ENCODE measurements around the gene KDM7A.

Gene KDM7A

GRCh38 chr7:140142031-140142430 is 34.8 kb downstream of the KDM7A start:
- DNase-seq (no peak), ATAC-seq (ENCODE audit: insufficient read depth, low read depth) (no peak)
- H3K79me2 ChIP-seq (ENCODE audit: insufficient read depth, low read length), result no peaks in the 10 kb centered on the region; the same call in 1 of the 2 replicates
- no peaks in the 10 kb centered on the region for H3K36me3 ChIP-seq (ENCODE audit: insufficient read depth, low read length)
- no peak overlapping the region for H3K4me2 ChIP-seq (ENCODE audit: insufficient read depth, low read length)
- H3K27me3 ChIP-seq (ENCODE audit: insufficient read depth, low read length, poor library complexity), result no peaks in the 10 kb centered on the region
- no peak overlapping the region for H2AFZ ChIP-seq (ENCODE audit: low read depth, low read length)
- no peak overlapping the region for H3K9ac ChIP-seq (ENCODE audit: low read depth, low read length)
- no peaks in the 10 kb centered on the region; the same call in 1 of the 2 replicates for H4K20me1 ChIP-seq (ENCODE audit: insufficient read depth, low read length)
- no peak overlapping the region for H3K4me3 ChIP-seq (ENCODE audit: low read depth in 1 of 2, low read length in 2 of 2)
- no peaks in the 10 kb centered on the region for H3K4me1 ChIP-seq (ENCODE audit: insufficient read depth, low read length)
- TF ChIP-seq, protein P1, sequence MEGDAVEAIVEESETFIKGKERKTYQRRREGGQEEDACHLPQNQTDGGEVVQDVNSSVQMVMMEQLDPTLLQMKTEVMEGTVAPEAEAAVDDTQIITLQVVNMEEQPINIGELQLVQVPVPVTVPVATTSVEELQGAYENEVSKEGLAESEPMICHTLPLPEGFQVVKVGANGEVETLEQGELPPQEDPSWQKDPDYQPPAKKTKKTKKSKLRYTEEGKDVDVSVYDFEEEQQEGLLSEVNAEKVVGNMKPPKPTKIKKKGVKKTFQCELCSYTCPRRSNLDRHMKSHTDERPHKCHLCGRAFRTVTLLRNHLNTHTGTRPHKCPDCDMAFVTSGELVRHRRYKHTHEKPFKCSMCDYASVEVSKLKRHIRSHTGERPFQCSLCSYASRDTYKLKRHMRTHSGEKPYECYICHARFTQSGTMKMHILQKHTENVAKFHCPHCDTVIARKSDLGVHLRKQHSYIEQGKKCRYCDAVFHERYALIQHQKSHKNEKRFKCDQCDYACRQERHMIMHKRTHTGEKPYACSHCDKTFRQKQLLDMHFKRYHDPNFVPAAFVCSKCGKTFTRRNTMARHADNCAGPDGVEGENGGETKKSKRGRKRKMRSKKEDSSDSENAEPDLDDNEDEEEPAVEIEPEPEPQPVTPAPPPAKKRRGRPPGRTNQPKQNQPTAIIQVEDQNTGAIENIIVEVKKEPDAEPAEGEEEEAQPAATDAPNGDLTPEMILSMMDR (IDR thresholded peaks at IDR 0.05; ENCODE audit: borderline replicate concordance, extremely low read depth, low read length, poor library complexity, severe bottlenecking), result no peak
- no peak for TF ChIP-seq EZH2 (IDR thresholded peaks at IDR 0.05; ENCODE audit: borderline replicate concordance, low read depth, low read length, severe bottlenecking)
- no peak overlapping the region for H3K27ac ChIP-seq (ENCODE audit: low read length)
- no peaks in the 10 kb centered on the region for H3K9me3 ChIP-seq (ENCODE audit: insufficient read depth, low read length, severe bottlenecking)

GRCh38 chr7:140141256-140141655 is 35.5 kb downstream of the KDM7A start:
- Histone ChIP-seq H3K4me1 (ENCODE audit: insufficient read depth, low read length) (no peaks in the 10 kb centered on the region), H3K9me3 (ENCODE audit: insufficient read depth, low read length, severe bottlenecking) (no peaks in the 10 kb centered on the region), H2AFZ (ENCODE audit: low read depth, low read length) (no peak overlapping the region), H3K79me2 (ENCODE audit: insufficient read depth, low read length) (no peaks in the 10 kb centered on the region; the same call in 1 of the 2 replicates), H3K27ac (ENCODE audit: low read length) (no peak overlapping the region), H3K4me3 (ENCODE audit: low read depth in 1 of 2, low read length in 2 of 2) (no peak overlapping the region), H3K4me2 (ENCODE audit: insufficient read depth, low read length) (no peak overlapping the region), H4K20me1 (ENCODE audit: insufficient read depth, low read length) (no peaks in the 10 kb centered on the region; the same call in 1 of the 2 replicates), H3K9ac (ENCODE audit: low read depth, low read length) (no peak overlapping the region), H3K27me3 (ENCODE audit: insufficient read depth, low read length, poor library complexity) (no peaks in the 10 kb centered on the region), H3K36me3 (ENCODE audit: insufficient read depth, low read length) (no peaks in the 10 kb centered on the region)
- TF ChIP-seq EZH2 (IDR thresholded peaks at IDR 0.05; ENCODE audit: borderline replicate concordance, low read depth, low read length, severe bottlenecking), result no peak
- TF ChIP-seq, protein P1 (IDR thresholded peaks at IDR 0.05; ENCODE audit: borderline replicate concordance, extremely low read depth, low read length, poor library complexity, severe bottlenecking), result no peak
- no peak for ATAC-seq (ENCODE audit: insufficient read depth, low read depth)
- no peak for DNase-seq

GRCh38 chr7:140137078-140137477 is 39.7 kb downstream of the KDM7A start:
- Histone ChIP-seq H3K4me1 (ENCODE audit: insufficient read depth, low read length) (no peaks in the 10 kb centered on the region), H3K4me3 (ENCODE audit: low read depth in 1 of 2, low read length in 2 of 2) (no peak overlapping the region), H4K20me1 (ENCODE audit: insufficient read depth, low read length) (no peaks in the 10 kb centered on the region), H3K27me3 (ENCODE audit: insufficient read depth, low read length, poor library complexity) (no peaks in the 10 kb centered on the region), H2AFZ (ENCODE audit: low read depth, low read length) (no peak overlapping the region), H3K4me2 (ENCODE audit: insufficient read depth, low read length) (no peak overlapping the region), H3K79me2 (ENCODE audit: insufficient read depth, low read length) (no peaks in the 10 kb centered on the region), H3K9ac (ENCODE audit: low read depth, low read length) (no peak overlapping the region), H3K27ac (ENCODE audit: low read length) (no peak overlapping the region), H3K9me3 (ENCODE audit: insufficient read depth, low read length, severe bottlenecking) (no peaks in the 10 kb centered on the region), H3K36me3 (ENCODE audit: insufficient read depth, low read length) (peaks cover 8% of the 10 kb centered on the region; the same call in 1 of the 2 replicates)
- DNase-seq (no peak), ATAC-seq (ENCODE audit: insufficient read depth, low read depth) (no peak)
- TF ChIP-seq, protein P1 (IDR thresholded peaks at IDR 0.05; ENCODE audit: borderline replicate concordance, extremely low read depth, low read length, poor library complexity, severe bottlenecking), result no peak
- no peak for TF ChIP-seq EZH2 (IDR thresholded peaks at IDR 0.05; ENCODE audit: borderline replicate concordance, low read depth, low read length, severe bottlenecking)

DNA sequence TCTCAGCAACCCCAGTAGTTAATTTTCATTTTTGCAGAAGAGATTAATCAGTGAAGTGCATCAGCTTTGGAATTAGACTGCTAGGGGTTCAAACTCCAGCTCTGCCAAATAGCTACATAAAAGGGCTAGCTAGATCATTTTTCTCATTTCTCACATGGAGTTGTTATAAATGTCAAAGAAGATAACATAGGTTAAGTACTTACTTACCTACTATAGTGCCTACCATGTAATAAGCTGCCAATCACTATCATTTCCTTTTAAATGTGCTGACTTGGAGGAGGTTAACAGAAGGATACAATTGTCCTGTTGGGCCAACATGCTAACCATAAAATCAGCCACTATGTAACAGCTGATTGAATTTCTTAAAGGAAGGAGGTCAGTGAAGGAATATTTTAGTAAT is 40.7 kb downstream of the KDM7A start:
- no peaks in the 10 kb centered on the region for H4K20me1 ChIP-seq (ENCODE audit: insufficient read depth, low read length)
- no peaks in the 10 kb centered on the region for H3K79me2 ChIP-seq (ENCODE audit: insufficient read depth, low read length)
- H3K4me1 ChIP-seq (ENCODE audit: insufficient read depth, low read length), result no peaks in the 10 kb centered on the region
- no peak overlapping the region for H3K9ac ChIP-seq (ENCODE audit: low read depth, low read length)
- no peak overlapping the region for H3K4me2 ChIP-seq (ENCODE audit: insufficient read depth, low read length)
- no peak for DNase-seq
- no peak overlapping the region for H3K4me3 ChIP-seq (ENCODE audit: low read depth in 1 of 2, low read length in 2 of 2)
- no peak overlapping the region for H2AFZ ChIP-seq (ENCODE audit: low read depth, low read length)
- no peak overlapping the region for H3K27ac ChIP-seq (ENCODE audit: low read length)
- H3K9me3 ChIP-seq (ENCODE audit: insufficient read depth, low read length, severe bottlenecking), result no peaks in the 10 kb centered on the region
- no peaks in the 10 kb centered on the region for H3K27me3 ChIP-seq (ENCODE audit: insufficient read depth, low read length, poor library complexity)
- no peak for ATAC-seq (ENCODE audit: insufficient read depth, low read depth)
- H3K36me3 ChIP-seq (ENCODE audit: insufficient read depth, low read length), result peaks cover 9% of the 10 kb centered on the region; the same call in 1 of the 2 replicates
- TF ChIP-seq, protein P1 (IDR thresholded peaks at IDR 0.05; ENCODE audit: borderline replicate concordance, extremely low read depth, low read length, poor library complexity, severe bottlenecking), result no peak
- TF ChIP-seq EZH2 (IDR thresholded peaks at IDR 0.05; ENCODE audit: borderline replicate concordance, low read depth, low read length, severe bottlenecking), result no peak

Data from DND-41 (cell line).